ENCODE measurements around the gene DOCK9.

GRCh38 chr13:98961503-98962105 lies 16.3 kb downstream of the DOCK9 start:
- TF ChIP-seq CTCF (IDR thresholded peaks at IDR 0.05) (no peak), POLR2A (IDR thresholded peaks at IDR 0.05) (no peak)

Measured in ovary (tissue), 3 donors.